ENCODE measurements around the gene PTPRR. TPM values are rescaled to one million over a fixed set of nuclear protein-coding genes. Genes with fewer than 3 reads are reported as not detected.

PTPRR gene
- polyA plus RNA-seq, 2 of the 4 experiments (the other 2 are of a cell fraction), result 0.13 to 0.15 TPM

GRCh38 chr12:70652451-70652850, 268.1 kb downstream of the PTPRR start:
- Histone ChIP-seq H3K27ac (no peak overlapping the region), H3K4me2 (no peak overlapping the region), H3K4me3 (no peak overlapping the region), H3K9me3 (no peaks in the 10 kb centered on the region), H3K4me1 (peaks cover under 1% of the 10 kb centered on the region; the same call in 1 of the 3 replicates)
- no peak for ATAC-seq
- ChIA-PET CTCF (interaction anchor here (1.8 kb wide), 1 partner anchor 752 kb away, joined by 4 read pairs; no protein-coding TSS in a partner anchor), POLR2A (no interaction called here)
- TF ChIP-seq HOXB5 (CRISPR knock-in tag; IDR thresholded peaks at IDR 0.05) (no peak), FOSL2 (IDR thresholded peaks at IDR 0.05) (no peak), FOSL2 (CRISPR knock-in tag; IDR thresholded peaks at IDR 0.05) (no peak), GATA3 (IDR thresholded peaks at IDR 0.05; ENCODE audit: borderline replicate concordance) (no peak), CTCF (IDR thresholded peaks at IDR 0.05) (no peak), RAD21 (conservative IDR thresholded peaks at IDR 0.05 in 1 of 2, IDR thresholded peaks at IDR 0.05 in 1 of 2) (no peak), ATOH8 (CRISPR knock-in tag; IDR thresholded peaks at IDR 0.05; ENCODE audit: low read depth) (no peak), CEBPB (IDR thresholded peaks at IDR 0.05) (no peak), EP300 (IDR thresholded peaks at IDR 0.05) (no peak), ZSCAN20 (CRISPR knock-in tag; IDR thresholded peaks at IDR 0.05) (no peak), SREBF2 (IDR thresholded peaks at IDR 0.05) (no peak)
- 93% methylated on average over 1 of the region's 1 CpG for WGBS (ENCODE audit: missing lambda C conversion rate)
- no peak for FAIRE-seq
- no peak for DNase-seq (ENCODE audit: low read depth in 1 of 2, low spot score in 1 of 2)

DNA sequence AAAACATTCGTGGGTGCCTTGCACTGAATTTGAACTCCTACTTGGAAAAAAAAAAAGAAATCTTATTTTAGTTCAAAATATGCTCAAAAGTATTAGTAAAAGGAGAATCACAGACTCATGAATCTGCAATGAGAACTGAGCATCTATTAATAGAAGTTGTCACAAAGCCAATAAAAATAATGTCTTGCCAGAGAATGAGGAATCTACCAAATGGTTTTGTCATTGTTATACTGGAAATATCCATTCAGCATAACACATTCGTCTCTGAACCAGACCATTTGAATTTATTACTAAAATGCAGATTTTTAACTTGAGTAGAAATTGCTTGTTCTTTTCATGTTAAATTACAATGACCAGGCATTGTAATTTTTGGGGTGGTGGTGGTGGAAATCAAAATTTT, 271.7 kb downstream of the PTPRR start:
- Histone ChIP-seq H3K27ac (no peak overlapping the region), H3K4me2 (no peak overlapping the region), H3K9me3 (no peaks in the 10 kb centered on the region), H3K4me1 (peaks cover 29% of the 10 kb centered on the region), H3K4me3 (no peak overlapping the region)
- FAIRE-seq (no peak), ATAC-seq (no peak), DNase-seq (ENCODE audit: low read depth in 1 of 2, low spot score in 1 of 2) (no peak)
- CTCF ChIA-PET, result interaction anchor here (0.7 to 0.8 kb wide), 2 partner anchors 748 to 749 kb away, joined by 3 read pairs; no protein-coding TSS in a partner anchor
- POLR2A ChIA-PET, result no interaction called here
- TF ChIP-seq, protein P1, sequence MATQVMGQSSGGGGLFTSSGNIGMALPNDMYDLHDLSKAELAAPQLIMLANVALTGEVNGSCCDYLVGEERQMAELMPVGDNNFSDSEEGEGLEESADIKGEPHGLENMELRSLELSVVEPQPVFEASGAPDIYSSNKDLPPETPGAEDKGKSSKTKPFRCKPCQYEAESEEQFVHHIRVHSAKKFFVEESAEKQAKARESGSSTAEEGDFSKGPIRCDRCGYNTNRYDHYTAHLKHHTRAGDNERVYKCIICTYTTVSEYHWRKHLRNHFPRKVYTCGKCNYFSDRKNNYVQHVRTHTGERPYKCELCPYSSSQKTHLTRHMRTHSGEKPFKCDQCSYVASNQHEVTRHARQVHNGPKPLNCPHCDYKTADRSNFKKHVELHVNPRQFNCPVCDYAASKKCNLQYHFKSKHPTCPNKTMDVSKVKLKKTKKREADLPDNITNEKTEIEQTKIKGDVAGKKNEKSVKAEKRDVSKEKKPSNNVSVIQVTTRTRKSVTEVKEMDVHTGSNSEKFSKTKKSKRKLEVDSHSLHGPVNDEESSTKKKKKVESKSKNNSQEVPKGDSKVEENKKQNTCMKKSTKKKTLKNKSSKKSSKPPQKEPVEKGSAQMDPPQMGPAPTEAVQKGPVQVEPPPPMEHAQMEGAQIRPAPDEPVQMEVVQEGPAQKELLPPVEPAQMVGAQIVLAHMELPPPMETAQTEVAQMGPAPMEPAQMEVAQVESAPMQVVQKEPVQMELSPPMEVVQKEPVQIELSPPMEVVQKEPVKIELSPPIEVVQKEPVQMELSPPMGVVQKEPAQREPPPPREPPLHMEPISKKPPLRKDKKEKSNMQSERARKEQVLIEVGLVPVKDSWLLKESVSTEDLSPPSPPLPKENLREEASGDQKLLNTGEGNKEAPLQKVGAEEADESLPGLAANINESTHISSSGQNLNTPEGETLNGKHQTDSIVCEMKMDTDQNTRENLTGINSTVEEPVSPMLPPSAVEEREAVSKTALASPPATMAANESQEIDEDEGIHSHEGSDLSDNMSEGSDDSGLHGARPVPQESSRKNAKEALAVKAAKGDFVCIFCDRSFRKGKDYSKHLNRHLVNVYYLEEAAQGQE (IDR thresholded peaks at IDR 0.05), result no peak
- TF ChIP-seq ZFP36 (IDR thresholded peaks at IDR 0.05; ENCODE audit: borderline replicate concordance, partially characterized antibody) (no peak), ZC3H11A (IDR thresholded peaks at IDR 0.05) (no peak), FOXS1 (CRISPR knock-in tag; IDR thresholded peaks at IDR 0.05) (no peak), SREBF2 (IDR thresholded peaks at IDR 0.05) (no peak), TFCP2L1 (CRISPR knock-in tag; IDR thresholded peaks at IDR 0.05) (no peak), ZSCAN20 (CRISPR knock-in tag; IDR thresholded peaks at IDR 0.05) (no peak), CHD2 (IDR thresholded peaks at IDR 0.05; ENCODE audit: low read length, partially characterized antibody) (no peak), HOXB13 (CRISPR knock-in tag; IDR thresholded peaks at IDR 0.05; ENCODE audit: low read depth) (no peak), RFX5 (IDR thresholded peaks at IDR 0.05) (no peak), HES2 (IDR thresholded peaks at IDR 0.05) (no peak), CEBPB (IDR thresholded peaks at IDR 0.05) (no peak), NR3C1 (IDR thresholded peaks at IDR 0.05) (no peak), ESRRA (IDR thresholded peaks at IDR 0.05; ENCODE audit: borderline replicate concordance, low read length) (no peak), EHF (CRISPR knock-in tag; IDR thresholded peaks at IDR 0.05) (no peak), ZNF302 (CRISPR knock-in tag; IDR thresholded peaks at IDR 0.05) (no peak), TP53 (CRISPR knock-in tag; IDR thresholded peaks at IDR 0.05) (no peak)
- 67% methylated on average over 2 of the region's 2 CpGs for WGBS (ENCODE audit: missing lambda C conversion rate)
